ENCODE data around the gene BCAR3.

DNA sequence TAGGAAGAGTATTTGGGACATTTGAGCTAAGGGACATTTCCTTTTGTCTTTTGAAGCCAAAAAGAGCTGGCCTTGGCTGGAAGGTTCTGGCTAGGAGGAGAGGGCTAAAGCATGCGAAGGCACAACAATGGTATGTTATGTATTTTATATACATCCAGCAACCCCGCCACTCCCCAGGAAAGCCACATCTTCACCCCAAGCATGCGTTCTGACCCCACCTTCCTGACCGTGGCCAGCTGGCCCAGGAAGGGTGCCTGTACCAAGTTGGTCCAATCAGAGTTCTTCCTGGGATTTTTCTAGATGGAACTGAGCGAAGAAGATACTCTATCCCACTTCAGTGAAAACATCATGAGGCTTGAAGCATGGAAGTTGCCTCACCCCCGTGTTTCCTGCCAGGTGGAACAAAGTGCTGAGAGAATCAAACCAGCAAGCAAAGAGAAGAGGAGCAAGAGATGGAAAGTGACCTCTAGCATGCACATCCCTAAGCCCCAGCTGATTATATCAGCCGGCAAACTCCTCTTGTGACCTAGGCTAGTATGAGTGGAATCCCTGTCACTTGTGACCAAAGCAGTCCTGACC, 82.7 kb downstream of the BCAR3 start:
- TF ChIP-seq TAF1 (IDR thresholded peaks at IDR 0.05; ENCODE audit: borderline replicate concordance, low read depth, low read length) = no peak
- no peak for TF ChIP-seq POLR2A (IDR thresholded peaks at IDR 0.05; ENCODE audit: low read depth, low read length)
- no peak for TF ChIP-seq POLR2AphosphoS5 (IDR thresholded peaks at IDR 0.05; ENCODE audit: low read depth, low read length)

Data from GM12892 (cell line).